GM12878 (cell line): ENCODE measurements around the gene KRTAP5-4. TPM values are rescaled to one million over a fixed set of nuclear protein-coding genes. Genes with fewer than 3 reads are reported as not detected.

Source experiments
- ATAC-seq: fragments of 200-7000 bp; cut with Tn5 transposase; 3 replicates; pipeline ENCODE4 v1.9.1; 2020; ENCODE audit warnings: mild to moderate bottlenecking, moderate library complexity
- BruUV-seq: library from RNA; stranded (reverse); fragments of 400-500 nt; replicated peaks from 2 replicates; lab custom pipeline; 2021; lab: Mats Ljungman, UMichigan
- CTCF ChIA-PET: fragments of 300-600 bp; sonication (Branson Sonifier 250); formaldehyde crosslinking; extraction: SDS; loops from one replicate; lab custom pipeline; 2021; ENCODE audit warnings: inconsistent platforms; lab: Yijun Ruan, JAX
- POLR2A ChIA-PET: fragments of 350-600 bp; formaldehyde crosslinking; extraction: SDS; loops from one replicate; lab custom pipeline; 2021; ENCODE audit warnings: inconsistent platforms; lab: Charles Lee
- RAD21 ChIA-PET: fragments of 300-600 bp; sonication (Branson Sonifier 250); formaldehyde crosslinking; loops from one replicate; lab custom pipeline; 2023; ENCODE audit warnings: antibody characterized with exemption; ENCODE audit not compliant: unreplicated experiment; lab: Charles Lee
- SMC1A ChIA-PET: fragments of 300-600 bp; sonication (Branson Sonifier 250); formaldehyde crosslinking; loops from one replicate; lab custom pipeline; 2023; ENCODE audit not compliant: unreplicated experiment, uncharacterized antibody; lab: Charles Lee
- DNase-seq: peaks from one replicate; pipeline ENCODE4 v3.0.0-alpha.2; 2011; ENCODE audit warnings: low read depth, low spot score
- FAIRE-seq: peaks from 3 replicates; lab custom pipeline; 2011; peaks lifted over from hg19 to GRCh38; lab: Jason Lieb, UNC
- H2AFZ ChIP-seq: 2 replicates; pipeline ENCODE4 v1.6.0; 2011; ENCODE audit warnings: low read depth, low read length, control low read depth; ENCODE audit not compliant: control insufficient read depth
- H3K27ac ChIP-seq: 2 replicates; pipeline ENCODE4 v1.5.1; 2011; ENCODE audit warnings: control low read depth; ENCODE audit not compliant: control insufficient read depth, insufficient read depth
- H3K27me3 ChIP-seq, 2 experiments: replicated peaks in 1 of 2; 2 replicates each; pipeline versions ENCODE4 v1.6.0 to v1.6.1; 2011; ENCODE audit warnings: low read length in 1 of 2; ENCODE audit not compliant: control insufficient read depth in 2 of 2, insufficient read depth in 2 of 2
- H3K36me3 ChIP-seq, 2 experiments: 2 replicates each; pipeline ENCODE4 v1.5.1; 2011; ENCODE audit warnings: low read length in 1 of 2; ENCODE audit not compliant: control insufficient read depth in 2 of 2, insufficient read depth in 2 of 2
- H3K4me1 ChIP-seq: 2 replicates; pipeline ENCODE4 v1.6.1; 2011; ENCODE audit warnings: mild to moderate bottlenecking, low read length, moderate library complexity, mixed read lengths; ENCODE audit not compliant: control insufficient read depth, insufficient read depth
- H3K4me2 ChIP-seq: 2 replicates; pipeline ENCODE4 v1.6.0; 2011; ENCODE audit warnings: control low read depth; ENCODE audit not compliant: control insufficient read depth, insufficient read depth
- H3K4me3 ChIP-seq: fragments of 200-600 bp; sonication (generic); 2 replicates; pipeline ENCODE4 v1.5.1; 2016
- H3K79me2 ChIP-seq: 2 replicates; pipeline ENCODE4 v1.6.0; 2011; ENCODE audit warnings: low read length; ENCODE audit not compliant: control insufficient read depth, insufficient read depth
- H3K9ac ChIP-seq: 2 replicates; pipeline ENCODE4 v1.8.0; 2011; ENCODE audit warnings: low read length, control low read depth, mixed read lengths; ENCODE audit not compliant: control insufficient read depth, insufficient read depth
- H3K9me3 ChIP-seq: replicated peaks from 3 replicates; pipeline ENCODE4 v1.5.1; 2011; ENCODE audit warnings: mild to moderate bottlenecking, low read length; ENCODE audit not compliant: control insufficient read depth, insufficient read depth
- H4K20me1 ChIP-seq: 2 replicates; pipeline ENCODE4 v1.6.0; 2011; ENCODE audit not compliant: control insufficient read depth, insufficient read depth
- ATF2 ChIP-seq: IDR thresholded peaks from 2 replicates; pipeline ENCODE4 v1.6.1; 2012; ENCODE audit warnings: low read length, inconsistent platforms
- ETV6 ChIP-seq, 2 experiments: fragments of 450-650 bp in 1 of 2; IDR thresholded peaks in 1 of 2; conservative IDR thresholded peaks in 1 of 2; 2 replicates each; pipeline ENCODE4 v1.6.1; 2014; ENCODE audit warnings: antibody characterized with exemption in 1 of 2, borderline replicate concordance in 1 of 2, low read depth in 1 of 2, mild to moderate bottlenecking in 1 of 2, moderate library complexity in 1 of 2
- FOS ChIP-seq: IDR thresholded peaks from 3 replicates; pipeline ENCODE4 v1.6.1; 2011; ENCODE audit warnings: borderline replicate concordance; ENCODE audit not compliant: insufficient read length; ENCODE audit errors: extremely low read depth
- FOXK2 ChIP-seq: fragments of 450-650 bp; IDR thresholded peaks from 2 replicates; pipeline ENCODE4 v1.6.1; 2017; ENCODE audit warnings: mild to moderate bottlenecking, moderate library complexity
- HSF1 ChIP-seq: fragments of 150-350 bp; IDR thresholded peaks from 2 replicates; pipeline ENCODE4 v1.6.1; 2014; ENCODE audit warnings: mild to moderate bottlenecking, low read depth, low read length
- IKZF1 ChIP-seq: fragments of 450-650 bp; conservative IDR thresholded peaks from 2 replicates; pipeline ENCODE4 v1.6.1; 2017; ENCODE audit warnings: antibody characterized with exemption, mild to moderate bottlenecking
- IRF3 ChIP-seq: fragments of 450-650 bp; IDR thresholded peaks from 2 replicates; pipeline ENCODE4 v1.6.1; 2014; ENCODE audit warnings: mild to moderate bottlenecking
- NKRF ChIP-seq: fragments of 450-650 bp; conservative IDR thresholded peaks from 2 replicates; pipeline ENCODE4 v1.6.1; 2017; ENCODE audit warnings: mild to moderate bottlenecking, moderate library complexity
- SPI1 ChIP-seq: IDR thresholded peaks from 2 replicates; pipeline ENCODE4 v1.6.1; 2011; ENCODE audit warnings: low read depth, mild to moderate bottlenecking, low read length, moderate library complexity, borderline replicate concordance; ENCODE audit not compliant: insufficient read depth
- STAT3 ChIP-seq: IDR thresholded peaks from 2 replicates; pipeline ENCODE4 v1.6.1; 2011; ENCODE audit warnings: low read depth, low read length, improper control_type of control experiment
- TARDBP ChIP-seq: IDR thresholded peaks from 2 replicates; pipeline ENCODE4 v1.6.1; 2016; ENCODE audit warnings: borderline replicate concordance
- ZNF687 ChIP-seq: fragments of 450-650 bp; IDR thresholded peaks from 2 replicates; pipeline ENCODE4 v1.6.1; 2017; ENCODE audit warnings: mild to moderate bottlenecking, moderate library complexity
- WGBS: methylation state at CpG from one replicate; pipeline ENCODE4 v1.1.6; 2016; ENCODE audit warnings: low lambda C conversion rate; ENCODE audit not compliant: insufficient replicate concordance, insufficient coverage; ENCODE audit errors: missing lambda C conversion rate; 5-methylcytosine and 5-hydroxymethylcytosine counted together
- in situ Hi-C: fragments of 300-500 bp; cut with MboI; formaldehyde crosslinking; loops from 9 replicates; pipeline ENCODE4 v1.14.3; 2018; ENCODE audit warnings: mixed read lengths
- intact Hi-C: fragments of 100-400 bp; cut with micrococcal nuclease; formaldehyde crosslinking; loops from one replicate; pipeline ENCODE4 v1.14.2; 2022; ENCODE audit not compliant: unreplicated experiment
- polyA plus RNA-seq, 11 experiments: library from polyadenylated mRNA; depleted of rRNA in 4 of 11; unstranded in 6 of 11; stranded (reverse) in 5 of 11; fragments of >200 nt; fragmentation: Nextera tagmentation in 4 of 11; fragmentation: Illumina TruSeq in 1 of 11; extraction: Ambion mirVana in 4 of 11; extraction: Trizol in 1 of 11; gene quantifications; 1 replicate in 1 of 11; 2 replicates in 10 of 11; pipeline versions ENCODE4 v1.2.1 to v1.2.3, GENCODE V29; 2011 to 2016; ENCODE audit warnings: inconsistent platforms in 2 of 11, missing spikeins in 2 of 11, low read depth in 1 of 11
- total RNA-seq, 4 experiments: library from RNA; depleted of rRNA in 3 of 4; stranded (reverse); fragments of >200 nt in 3 of 4; fragmentation: Illumina TruSeq in 1 of 4; extraction: Trizol in 1 of 4; gene quantifications; 2 replicates each; pipeline versions ENCODE4 v1.2.1 to v1.2.3, GENCODE V29; 2013 to 2021

Gene KRTAP5-4
- total and polyA plus RNA-seq, 10 of the 15 experiments (the other 5 are each of a cell fraction or from before 2014, with no cell fraction given), result not detected

- Histone ChIP-seq H3K79me2 (no peaks in the 10 kb centered on the region), H3K27ac (no peak overlapping the region), H3K9ac (no peak overlapping the region), H3K4me1 (no peaks in the 10 kb centered on the region), H4K20me1 (no peaks in the 10 kb centered on the region), H3K9me3 (no peaks in the 10 kb centered on the region), H3K36me3 (no peaks in the 10 kb centered on the region), H2AFZ (no peak overlapping the region), H3K4me2 (no peak overlapping the region), H3K4me3 (no peak overlapping the region), H3K27me3 (peaks cover 0 to 3% of the 10 kb centered on the region in 2 experiments; a peak in 3 of 4 replicates)
- intact Hi-C loops (no loop called here), in situ Hi-C loops (no loop called here)
- FAIRE-seq (no peak), DNase-seq (no peak), ATAC-seq (no peak)
- 45% methylated on average over 26 of the region's 26 CpGs for WGBS
- ChIA-PET POLR2A (no interaction called here), CTCF (interaction anchor here (3.7 kb wide), 1 partner anchor 176 kb away, joined by 56 read pairs; the partner anchor contains the start of gene SYT8), RAD21 (no interaction called here), SMC1A (no interaction called here)
- BruUV-seq, result no TSS peak
- no peak for TF ChIP-seq SPI1
- no peak for TF ChIP-seq NKRF
- TF ChIP-seq ATF2, result no peak
- TF ChIP-seq TARDBP, result no peak
- no peak for TF ChIP-seq ZNF687
- no peak for TF ChIP-seq IKZF1
- no peak for TF ChIP-seq HSF1
- TF ChIP-seq FOXK2, result no peak
- TF ChIP-seq IRF3, result no peak
- no peak for TF ChIP-seq FOS
- TF ChIP-seq STAT3, result no peak
- no peak for TF ChIP-seq ETV6 (conservative IDR thresholded peaks at IDR 0.05 in 1 of 2, IDR thresholded peaks at IDR 0.05 in 1 of 2; ENCODE audit: borderline replicate concordance in 1 of 2, low read depth in 1 of 2)
Observed at GRCh38 chr11:1655168-1656060, 33.5 kb upstream of the KRTAP5-4 start.
